ENCODE results near the gene TMEM116. TPM values are rescaled to one million over a fixed set of nuclear protein-coding genes. Genes with fewer than 3 reads are reported as not detected.
"Not testable (repeated sequence)": the region's sequence is repeated elsewhere in the genome, so short reads cannot be mapped to it uniquely, and the experiment has no call there.

The TMEM116 gene
- total RNA-seq, 1 experiment from 2014 or later: 14.8 TPM

- DNase-seq (ENCODE audit: low read depth): not testable (repeated sequence)
These were observed 3.4 kb downstream of the TMEM116 start for GRCh38 chr12:112009596-112009995.

- no peak for DNase-seq (ENCODE audit: low read depth)
These were observed 4.0 kb downstream of the TMEM116 start for GRCh38 chr12:112008918-112009317.

GRCh38 chr12:112007945-112008344 lies 5.0 kb downstream of the TMEM116 start:
- no peak for DNase-seq (ENCODE audit: low read depth)

- no peak for DNase-seq (ENCODE audit: low read depth)
These were observed 7.3 kb downstream of the TMEM116 start for GRCh38 chr12:112005419-112006395.

- no peak for DNase-seq (ENCODE audit: low read depth)
These were observed 8.9 kb downstream of the TMEM116 start for GRCh38 chr12:112004041-112004440.

GRCh38 chr12:112001576-112001975 lies 11.4 kb downstream of the TMEM116 start:
- DNase-seq (ENCODE audit: low read depth): no peak

GRCh38 chr12:112000820-112001219 lies 12.1 kb downstream of the TMEM116 start:
- DNase-seq (ENCODE audit: low read depth): no peak

- not testable (repeated sequence) for DNase-seq (ENCODE audit: low read depth)
These were observed 13.8 kb downstream of the TMEM116 start for GRCh38 chr12:111999129-111999528.

GRCh38 chr12:111998015-111998414 lies 14.9 kb downstream of the TMEM116 start:
- DNase-seq (ENCODE audit: low read depth): no peak

GRCh38 chr12:111997300-111997699 lies 15.7 kb downstream of the TMEM116 start:
- DNase-seq (ENCODE audit: low read depth): no peak

- DNase-seq (ENCODE audit: low read depth): no peak
These were observed 17.0 kb downstream of the TMEM116 start for GRCh38 chr12:111995782-111996480.

GRCh38 chr12:111994211-111995111 lies 18.5 kb downstream of the TMEM116 start:
- not testable (repeated sequence) for DNase-seq (ENCODE audit: low read depth)

GRCh38 chr12:111993292-111994150 lies 19.4 kb downstream of the TMEM116 start:
- DNase-seq (ENCODE audit: low read depth): no peak

GRCh38 chr12:111992464-111992863 lies 20.5 kb downstream of the TMEM116 start:
- DNase-seq (ENCODE audit: low read depth): no peak

- peak; percentile 28 for DNase-seq (ENCODE audit: low read depth)
These were observed 21.0 kb downstream of the TMEM116 start for GRCh38 chr12:111991946-111992345.

GRCh38 chr12:111991535-111991934 lies 21.4 kb downstream of the TMEM116 start:
- no peak for DNase-seq (ENCODE audit: low read depth)

GRCh38 chr12:111984820-111985219 lies 28.1 kb downstream of the TMEM116 start:
- DNase-seq (ENCODE audit: low read depth): no peak

GRCh38 chr12:111981987-111982386 lies 31.0 kb downstream of the TMEM116 start:
- peak; percentile 11 for DNase-seq (ENCODE audit: low read depth)

- DNase-seq (ENCODE audit: low read depth): no peak
These were observed 32.4 kb downstream of the TMEM116 start for GRCh38 chr12:111980598-111980997.

GRCh38 chr12:111978545-111978944 lies 34.4 kb downstream of the TMEM116 start:
- no peak for DNase-seq (ENCODE audit: low read depth)

Measured in LHCN-M2 (cell line).